Tibial nerve (tissue), 4 donors: ENCODE results near the gene CCDC152.

Experiments used
- CTCF ChIP-seq, 5 experiments: fragments of 200-600 bp in 3 of 5; fragments of 450-650 bp in 2 of 5; sonication (generic) in 3 of 5; IDR thresholded peaks; one replicate each; pipeline ENCODE4 v1.5.1; 2016 to 2019; ENCODE audit warnings: antibody characterized with exemption in 5 of 5, mild to moderate bottlenecking in 3 of 5, moderate library complexity in 2 of 5
- EP300 ChIP-seq, 2 donors: sonication (generic); formaldehyde crosslinking; IDR thresholded peaks; one replicate each; pipeline ENCODE4 v1.6.1; 2017; ENCODE audit warnings: antibody characterized with exemption in 2 of 2, mild to moderate bottlenecking in 1 of 2

- TF ChIP-seq EP300 (IDR thresholded peaks at IDR 0.05) (no peak), CTCF (IDR thresholded peaks at IDR 0.05) (no peak)
These were observed 11.5 kb downstream of the CCDC152 start for GRCh38 chr5:42768106-42768504.
